SK-N-SH treated with all-trans-retinoic acid at 6 μM for 48 hours (cell line): Measurements from ENCODE around the gene FARS2.

Experiments used
- ATAC-seq: fragments of 200-7000 bp; cut with Tn5 transposase; 3 replicates; pipeline ENCODE4 v1.9.1; 2020; ENCODE audit warnings: mild to moderate bottlenecking, moderate library complexity
- ARNTL ChIP-seq: fragments of 450-650 bp; formaldehyde crosslinking; IDR thresholded peaks from 2 replicates; pipeline ENCODE4 v1.5.0; 2020; ENCODE audit warnings: low read depth, mild to moderate bottlenecking, moderate library complexity, borderline replicate concordance
- BACH2 ChIP-seq: fragments of 250-450 bp; sonication (Bioruptor Pico); IDR thresholded peaks from 2 replicates; pipeline ENCODE4 v1.9.0; 2021; ENCODE audit warnings: mild to moderate bottlenecking, borderline replicate concordance
- CREB5 ChIP-seq: fragments of 250-450 bp; sonication (Bioruptor Pico); IDR thresholded peaks from 2 replicates; pipeline ENCODE4 v1.5.1; 2020; ENCODE audit warnings: low read depth, mild to moderate bottlenecking, moderate library complexity
- CSDC2 ChIP-seq: fragments of 250-450 bp; sonication (Bioruptor Pico); IDR thresholded peaks from 2 replicates; pipeline ENCODE4 v1.5.0; 2020; ENCODE audit warnings: mild to moderate bottlenecking, moderate library complexity
- ESRRG ChIP-seq: fragments of 250-450 bp; sonication (Bioruptor Pico); IDR thresholded peaks from 2 replicates; pipeline ENCODE4 v1.6.1; 2021; ENCODE audit warnings: mild to moderate bottlenecking
- GLIS3 ChIP-seq: fragments of 250-450 bp; sonication (Bioruptor Pico); IDR thresholded peaks from 2 replicates; pipeline ENCODE4 v1.5.0; 2020; ENCODE audit warnings: mild to moderate bottlenecking, moderate library complexity
- OSR1 ChIP-seq: fragments of 250-450 bp; sonication (Bioruptor Pico); IDR thresholded peaks from 2 replicates; pipeline ENCODE4 v1.8.0; 2022; ENCODE audit warnings: moderate library complexity, mild to moderate bottlenecking, inconsistent platforms
- PATZ1 ChIP-seq: fragments of 250-450 bp; sonication (Bioruptor Pico); IDR thresholded peaks from 2 replicates; pipeline ENCODE4 v1.8.0; 2020; ENCODE audit warnings: mild to moderate bottlenecking, moderate library complexity, borderline replicate concordance
- POU6F1 ChIP-seq: fragments of 250-450 bp; sonication (Bioruptor Pico); IDR thresholded peaks from 2 replicates; pipeline ENCODE4 v1.8.0; 2021; ENCODE audit warnings: low read depth, mild to moderate bottlenecking, moderate library complexity, borderline replicate concordance
- PPARA ChIP-seq: fragments of 250-450 bp; sonication (Bioruptor Pico); IDR thresholded peaks from 2 replicates; pipeline ENCODE4 v1.5.0; 2020; ENCODE audit warnings: mild to moderate bottlenecking, borderline replicate concordance
- RARB ChIP-seq: fragments of 250-450 bp; sonication (Bioruptor Pico); IDR thresholded peaks from 2 replicates; pipeline ENCODE4 v1.8.0; 2021; ENCODE audit warnings: mild to moderate bottlenecking, moderate library complexity
- SNAI2 ChIP-seq: fragments of 250-450 bp; sonication (Bioruptor Pico); IDR thresholded peaks from 2 replicates; pipeline ENCODE4 v1.5.0; 2020; ENCODE audit warnings: mild to moderate bottlenecking, moderate library complexity
- TCF4 ChIP-seq: fragments of 250-450 bp; sonication (Bioruptor Pico); IDR thresholded peaks from 2 replicates; pipeline ENCODE4 v1.8.0; 2021; ENCODE audit warnings: mild to moderate bottlenecking, moderate library complexity, borderline replicate concordance
- TOX ChIP-seq: fragments of 250-450 bp; sonication (Bioruptor Pico); IDR thresholded peaks from 2 replicates; pipeline ENCODE4 v1.8.0; 2021; ENCODE audit warnings: mild to moderate bottlenecking, moderate library complexity, borderline replicate concordance
- ZC3H10 ChIP-seq: fragments of 250-450 bp; sonication (Bioruptor Pico); IDR thresholded peaks from 2 replicates; pipeline ENCODE4 v1.5.1; 2021; ENCODE audit warnings: mild to moderate bottlenecking, moderate library complexity
- ZFP30 ChIP-seq: fragments of 450-650 bp; formaldehyde crosslinking; IDR thresholded peaks from 2 replicates; pipeline ENCODE4 v1.5.0; 2022; ENCODE audit warnings: mild to moderate bottlenecking, moderate library complexity
- ZNF565 ChIP-seq: fragments of 450-650 bp; formaldehyde crosslinking; conservative IDR thresholded peaks from 2 replicates; pipeline ENCODE4 v1.5.0; 2020; ENCODE audit warnings: low read depth, mild to moderate bottlenecking, moderate library complexity
- ZNF70 ChIP-seq: fragments of 450-650 bp; formaldehyde crosslinking; IDR thresholded peaks from 2 replicates; pipeline ENCODE4 v1.5.0; 2020; ENCODE audit warnings: mild to moderate bottlenecking, moderate library complexity
- ZNF8 ChIP-seq: fragments of 450-650 bp; formaldehyde crosslinking; IDR thresholded peaks from 2 replicates; pipeline ENCODE4 v1.5.0; 2020; ENCODE audit warnings: mild to moderate bottlenecking, moderate library complexity
- TF ChIP-seq, protein P1 (sequence below): fragments of 250-450 bp; sonication (Bioruptor Pico); IDR thresholded peaks from 2 replicates; pipeline ENCODE4 v1.5.1; 2021; ENCODE audit warnings: mild to moderate bottlenecking, moderate library complexity
- TF ChIP-seq, protein P2 (sequence below): fragments of 250-450 bp; sonication (Bioruptor Pico); IDR thresholded peaks from 2 replicates; pipeline ENCODE4 v1.5.0; 2020; ENCODE audit warnings: mild to moderate bottlenecking, moderate library complexity

Gene FARS2

DNA sequence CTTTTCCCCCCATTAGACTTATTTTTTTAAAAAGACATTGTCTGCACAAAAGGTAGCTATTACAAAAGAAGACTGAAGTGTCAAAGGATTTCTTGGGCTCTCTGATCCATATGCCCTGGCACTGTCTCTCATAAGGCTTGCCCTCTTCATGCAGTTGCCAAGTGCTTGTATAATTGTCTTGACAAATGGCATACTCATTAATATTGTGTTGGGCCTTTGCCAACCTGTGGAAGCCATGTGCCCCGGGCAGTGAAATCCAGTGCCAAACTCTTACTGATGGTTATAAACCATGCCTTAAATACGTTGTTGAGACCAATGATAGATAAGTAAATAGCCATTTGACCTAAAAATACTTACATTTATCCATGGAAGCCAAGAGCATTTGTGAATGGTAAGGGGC lies 98.1 kb downstream of the FARS2 start:
- ATAC-seq: no peak; the same call in 2 of the 3 replicates

DNA sequence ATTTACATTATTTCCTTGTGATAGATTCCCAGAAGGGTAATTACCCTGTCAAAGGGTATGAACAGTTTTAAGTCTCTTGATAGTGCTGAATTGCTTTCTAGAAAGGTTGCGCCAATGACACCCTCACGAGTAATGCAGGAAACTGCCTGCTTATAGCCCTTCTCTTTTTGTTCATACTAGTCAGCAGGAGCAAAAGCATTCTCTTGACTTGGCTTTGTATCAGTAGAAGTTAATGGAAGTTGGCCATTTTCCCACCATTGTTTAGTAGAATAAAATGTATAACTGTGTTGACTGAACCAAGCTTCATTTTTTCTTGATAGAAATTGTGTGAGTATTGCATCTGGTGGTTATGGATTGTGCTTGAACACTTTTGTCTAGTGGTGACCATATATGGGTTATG lies 100.1 kb downstream of the FARS2 start:
- ATAC-seq: no peak; the same call in 2 of the 3 replicates
- TF ChIP-seq GLIS3 (CRISPR knock-in tag) (no peak), TCF4 (no peak), ARNTL (no peak), ZFP30 (no peak), SNAI2 (CRISPR knock-in tag) (no peak), PPARA (CRISPR knock-in tag) (no peak), ESRRG (no peak), OSR1 (CRISPR knock-in tag) (no peak), ZNF70 (CRISPR knock-in tag) (no peak), TOX (no peak), BACH2 (CRISPR knock-in tag) (no peak)
- TF ChIP-seq, protein P1, sequence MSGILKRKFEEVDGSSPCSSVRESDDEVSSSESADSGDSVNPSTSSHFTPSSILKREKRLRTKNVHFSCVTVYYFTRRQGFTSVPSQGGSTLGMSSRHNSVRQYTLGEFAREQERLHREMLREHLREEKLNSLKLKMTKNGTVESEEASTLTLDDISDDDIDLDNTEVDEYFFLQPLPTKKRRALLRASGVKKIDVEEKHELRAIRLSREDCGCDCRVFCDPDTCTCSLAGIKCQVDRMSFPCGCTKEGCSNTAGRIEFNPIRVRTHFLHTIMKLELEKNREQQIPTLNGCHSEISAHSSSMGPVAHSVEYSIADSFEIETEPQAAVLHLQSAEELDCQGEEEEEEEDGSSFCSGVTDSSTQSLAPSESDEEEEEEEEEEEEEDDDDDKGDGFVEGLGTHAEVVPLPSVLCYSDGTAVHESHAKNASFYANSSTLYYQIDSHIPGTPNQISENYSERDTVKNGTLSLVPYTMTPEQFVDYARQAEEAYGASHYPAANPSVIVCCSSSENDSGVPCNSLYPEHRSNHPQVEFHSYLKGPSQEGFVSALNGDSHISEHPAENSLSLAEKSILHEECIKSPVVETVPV (CRISPR knock-in tag): no peak

More for the DNA sequence above, 98.1 kb downstream of the FARS2 start:
- no peak for TF ChIP-seq POU6F1 (CRISPR knock-in tag)

GRCh38 chr6:5365436-5366195 lies 104.3 kb downstream of the FARS2 start:
- no peak for ATAC-seq
- no peak for TF ChIP-seq PPARA (CRISPR knock-in tag)
- TF ChIP-seq SNAI2 (CRISPR knock-in tag): no peak
- no peak for TF ChIP-seq OSR1 (CRISPR knock-in tag)
- no peak for TF ChIP-seq BACH2 (CRISPR knock-in tag)
- no peak for TF ChIP-seq CSDC2 (CRISPR knock-in tag)
- no peak for TF ChIP-seq CREB5 (CRISPR knock-in tag)
- no peak for TF ChIP-seq TCF4
- TF ChIP-seq PATZ1: no peak
- no peak for TF ChIP-seq GLIS3 (CRISPR knock-in tag)
- no peak for TF ChIP-seq ZNF565 (CRISPR knock-in tag)
- no peak for TF ChIP-seq ZNF8 (CRISPR knock-in tag)
- TF ChIP-seq ZNF70 (CRISPR knock-in tag): no peak
- TF ChIP-seq, protein P2, sequence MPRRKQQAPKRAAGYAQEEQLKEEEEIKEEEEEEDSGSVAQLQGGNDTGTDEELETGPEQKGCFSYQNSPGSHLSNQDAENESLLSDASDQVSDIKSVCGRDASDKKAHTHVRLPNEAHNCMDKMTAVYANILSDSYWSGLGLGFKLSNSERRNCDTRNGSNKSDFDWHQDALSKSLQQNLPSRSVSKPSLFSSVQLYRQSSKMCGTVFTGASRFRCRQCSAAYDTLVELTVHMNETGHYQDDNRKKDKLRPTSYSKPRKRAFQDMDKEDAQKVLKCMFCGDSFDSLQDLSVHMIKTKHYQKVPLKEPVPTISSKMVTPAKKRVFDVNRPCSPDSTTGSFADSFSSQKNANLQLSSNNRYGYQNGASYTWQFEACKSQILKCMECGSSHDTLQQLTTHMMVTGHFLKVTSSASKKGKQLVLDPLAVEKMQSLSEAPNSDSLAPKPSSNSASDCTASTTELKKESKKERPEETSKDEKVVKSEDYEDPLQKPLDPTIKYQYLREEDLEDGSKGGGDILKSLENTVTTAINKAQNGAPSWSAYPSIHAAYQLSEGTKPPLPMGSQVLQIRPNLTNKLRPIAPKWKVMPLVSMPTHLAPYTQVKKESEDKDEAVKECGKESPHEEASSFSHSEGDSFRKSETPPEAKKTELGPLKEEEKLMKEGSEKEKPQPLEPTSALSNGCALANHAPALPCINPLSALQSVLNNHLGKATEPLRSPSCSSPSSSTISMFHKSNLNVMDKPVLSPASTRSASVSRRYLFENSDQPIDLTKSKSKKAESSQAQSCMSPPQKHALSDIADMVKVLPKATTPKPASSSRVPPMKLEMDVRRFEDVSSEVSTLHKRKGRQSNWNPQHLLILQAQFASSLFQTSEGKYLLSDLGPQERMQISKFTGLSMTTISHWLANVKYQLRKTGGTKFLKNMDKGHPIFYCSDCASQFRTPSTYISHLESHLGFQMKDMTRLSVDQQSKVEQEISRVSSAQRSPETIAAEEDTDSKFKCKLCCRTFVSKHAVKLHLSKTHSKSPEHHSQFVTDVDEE: no peak
- TF ChIP-seq TOX: no peak
- TF ChIP-seq RARB (CRISPR knock-in tag): no peak
- TF ChIP-seq ESRRG: no peak
- TF ChIP-seq, protein P1 (CRISPR knock-in tag): no peak
- TF ChIP-seq ZFP30: no peak
- no peak for TF ChIP-seq ZC3H10 (CRISPR knock-in tag)
- no peak for TF ChIP-seq POU6F1 (CRISPR knock-in tag)
